Stomach smooth muscle (tissue), 2 donors: ENCODE results near the gene CALHM3.

Experiments used
- H3K27ac ChIP-seq: one replicate; pipeline ENCODE4 v1.7.0; 2013; ENCODE audit warnings: mild to moderate bottlenecking, low read length, inconsistent platforms
- H3K27me3 ChIP-seq, 2 donors: one replicate each; pipeline ENCODE4 v1.7.0; 2013; ENCODE audit warnings: low read length in 2 of 2; ENCODE audit not compliant: insufficient read depth in 2 of 2, control insufficient read depth in 1 of 2
- H3K36me3 ChIP-seq, 2 donors: one replicate each; pipeline ENCODE4 v1.7.0; 2013; ENCODE audit warnings: low read length in 2 of 2; ENCODE audit not compliant: control insufficient read depth in 2 of 2, insufficient read depth in 2 of 2
- H3K4me1 ChIP-seq: one replicate; pipeline ENCODE4 v1.7.0; 2013; ENCODE audit warnings: low read length; ENCODE audit not compliant: control insufficient read depth, insufficient read depth
- H3K4me3 ChIP-seq, 2 donors: one replicate each; pipeline ENCODE4 v1.7.0; 2013; ENCODE audit warnings: low read length in 2 of 2
- H3K9ac ChIP-seq, 2 donors: one replicate each; pipeline ENCODE4 v1.7.0; 2013; ENCODE audit warnings: low read length in 2 of 2, mild to moderate bottlenecking in 1 of 2
- H3K9me3 ChIP-seq, 2 donors: one replicate each; pipeline ENCODE4 v1.7.0; 2013; ENCODE audit warnings: low read length in 2 of 2; ENCODE audit not compliant: control insufficient read depth in 2 of 2
- donor health status: healthy.
- donor health status: Pancreatic carcinoma.

CALHM3 gene

DNA sequence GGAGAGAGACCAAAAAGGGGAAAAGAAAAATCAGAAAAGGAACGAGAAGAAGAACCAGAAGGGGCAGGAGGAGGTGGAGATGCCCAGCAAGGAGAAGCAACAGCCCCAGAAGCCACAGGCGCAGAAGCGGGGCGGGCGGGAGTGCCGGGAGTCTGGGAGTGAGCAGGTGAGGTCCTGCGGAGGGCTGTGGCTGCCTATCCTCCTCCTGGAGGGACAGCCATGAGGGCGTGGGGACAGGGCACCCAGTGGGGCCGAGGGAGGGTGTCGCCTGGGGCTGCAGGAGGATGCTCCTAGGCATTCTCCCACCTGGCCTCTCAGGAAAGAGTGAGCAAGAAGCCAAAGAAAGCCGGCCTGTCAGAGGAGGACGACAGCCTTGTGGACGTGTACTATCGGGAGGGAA, 38.6 kb downstream of the CALHM3 start:
- H3K36me3 ChIP-seq, result peaks cover 64 to 71% of the 10 kb centered on the region in 2 donors
- no peak overlapping the region for H3K9ac ChIP-seq
- H3K9me3 ChIP-seq, result no peaks in the 10 kb centered on the region
- no peaks in the 10 kb centered on the region for H3K27me3 ChIP-seq
- no peak overlapping the region for H3K27ac ChIP-seq
- no peak overlapping the region for H3K4me3 ChIP-seq
- peaks cover 9% of the 10 kb centered on the region for H3K4me1 ChIP-seq

- Histone ChIP-seq H3K4me1 (peaks cover 4% of the 10 kb centered on the region), H3K36me3 (peaks cover 61 to 66% of the 10 kb centered on the region in 2 donors), H3K27me3 (no peaks in the 10 kb centered on the region), H3K9me3 (no peaks in the 10 kb centered on the region), H3K27ac (no peak overlapping the region), H3K9ac (no peak overlapping the region), H3K4me3 (no peak overlapping the region)
These were observed 39.3 kb downstream of the CALHM3 start for GRCh38 chr10:103439776-103440175.

DNA sequence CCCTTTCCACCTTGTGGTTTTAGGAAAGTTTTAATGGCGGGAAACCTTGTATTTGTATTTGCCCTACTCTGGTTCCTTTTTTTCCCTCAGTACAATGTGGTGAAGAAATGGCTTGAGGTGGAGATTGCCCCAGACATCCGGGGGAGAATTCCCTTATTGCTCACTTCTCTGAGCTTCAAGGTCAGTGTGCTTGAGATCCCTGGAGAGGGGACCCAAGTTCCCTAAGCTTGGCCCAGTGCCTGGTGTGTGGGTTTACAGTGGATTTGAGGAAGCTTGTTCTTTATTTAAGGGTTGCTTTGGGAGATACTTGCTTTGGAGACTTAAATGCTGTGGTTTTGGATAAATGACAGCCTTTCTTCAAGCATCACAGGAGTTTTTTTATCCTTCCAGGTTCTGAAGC, 45.2 kb downstream of the CALHM3 start:
- Histone ChIP-seq H3K27me3 (no peaks in the 10 kb centered on the region), H3K27ac (no peak overlapping the region), H3K36me3 (peaks cover 38 to 41% of the 10 kb centered on the region in 2 donors), H3K4me1 (peaks cover 2% of the 10 kb centered on the region), H3K9ac (no peak overlapping the region), H3K9me3 (no peaks in the 10 kb centered on the region), H3K4me3 (no peak overlapping the region)

DNA sequence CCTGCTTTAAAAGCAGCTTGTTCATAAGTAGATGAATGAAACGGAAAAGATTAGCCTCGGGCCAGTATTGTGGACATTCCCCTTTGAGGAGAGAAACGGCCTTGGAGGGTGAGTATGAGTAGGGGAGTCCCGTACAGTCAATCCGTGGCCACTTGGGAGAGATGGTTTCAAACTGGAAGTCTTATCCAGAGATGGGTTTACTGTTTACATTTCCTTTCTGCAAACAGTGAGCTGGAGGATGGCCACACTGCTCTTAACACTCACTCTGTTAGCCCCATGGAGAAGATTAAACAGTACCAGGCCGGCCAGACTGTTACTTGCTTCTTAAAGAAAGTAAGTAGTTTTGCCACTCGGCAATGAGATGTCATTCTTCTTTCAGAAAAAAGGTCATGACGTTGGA, 47.1 kb downstream of the CALHM3 start:
- Histone ChIP-seq H3K9ac (peak overlapping the region in 1 of 2 donors; percentile 29), H3K36me3 (peaks cover 26 to 32% of the 10 kb centered on the region in 2 donors), H3K27ac (peak overlapping the region; percentile 31), H3K4me3 (peak overlapping the region in 1 of 2 donors; percentile 15), H3K9me3 (no peaks in the 10 kb centered on the region), H3K27me3 (no peaks in the 10 kb centered on the region), H3K4me1 (peaks cover 2% of the 10 kb centered on the region)

GRCh38 chr10:103429647-103430046, 49.4 kb downstream of the CALHM3 start:
- H3K27ac ChIP-seq, result no peak overlapping the region
- H3K9me3 ChIP-seq, result no peaks in the 10 kb centered on the region
- peaks cover 2% of the 10 kb centered on the region for H3K4me1 ChIP-seq
- no peaks in the 10 kb centered on the region for H3K27me3 ChIP-seq
- no peak overlapping the region for H3K4me3 ChIP-seq
- H3K9ac ChIP-seq, result no peak overlapping the region
- H3K36me3 ChIP-seq, result peaks cover 25 to 29% of the 10 kb centered on the region in 2 donors

DNA sequence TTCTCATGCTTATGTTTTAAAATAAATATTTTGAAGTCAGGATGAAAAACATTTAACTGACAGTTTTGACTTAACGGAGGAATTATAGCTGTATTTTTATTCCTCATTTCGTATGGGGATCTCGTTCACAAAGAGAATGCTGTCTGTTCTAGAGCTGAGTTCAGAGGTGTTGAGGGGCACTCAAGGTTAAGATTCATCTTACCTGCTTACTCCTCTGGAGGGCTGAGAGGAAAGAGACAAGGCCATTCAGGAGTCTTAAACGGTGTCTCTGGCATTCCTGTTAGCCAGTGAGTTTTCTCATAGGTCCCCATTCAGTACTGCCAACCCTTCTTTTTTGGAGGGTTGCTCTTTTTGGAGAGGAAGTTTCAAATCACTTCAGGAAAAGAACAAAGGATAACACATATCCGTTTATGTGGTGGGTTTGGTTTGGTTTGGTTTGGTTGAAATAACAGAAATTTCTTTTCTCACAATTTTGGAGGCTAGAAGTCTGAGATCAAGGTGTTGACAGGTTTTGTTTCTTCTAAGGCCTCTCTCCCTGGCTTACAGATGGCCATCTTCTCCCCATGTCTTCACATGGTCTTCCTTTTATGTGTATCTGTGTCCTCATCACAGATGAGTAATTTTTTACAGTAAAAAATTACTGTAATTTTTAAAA, 49.9 kb downstream of the CALHM3 start:
- no peaks in the 10 kb centered on the region for H3K27me3 ChIP-seq
- no peak overlapping the region for H3K4me3 ChIP-seq
- H3K9me3 ChIP-seq, result no peaks in the 10 kb centered on the region
- H3K9ac ChIP-seq, result no peak overlapping the region
- peaks cover 21 to 29% of the 10 kb centered on the region in 2 donors for H3K36me3 ChIP-seq
- H3K27ac ChIP-seq, result no peak overlapping the region
- H3K4me1 ChIP-seq, result peaks cover 2% of the 10 kb centered on the region

DNA sequence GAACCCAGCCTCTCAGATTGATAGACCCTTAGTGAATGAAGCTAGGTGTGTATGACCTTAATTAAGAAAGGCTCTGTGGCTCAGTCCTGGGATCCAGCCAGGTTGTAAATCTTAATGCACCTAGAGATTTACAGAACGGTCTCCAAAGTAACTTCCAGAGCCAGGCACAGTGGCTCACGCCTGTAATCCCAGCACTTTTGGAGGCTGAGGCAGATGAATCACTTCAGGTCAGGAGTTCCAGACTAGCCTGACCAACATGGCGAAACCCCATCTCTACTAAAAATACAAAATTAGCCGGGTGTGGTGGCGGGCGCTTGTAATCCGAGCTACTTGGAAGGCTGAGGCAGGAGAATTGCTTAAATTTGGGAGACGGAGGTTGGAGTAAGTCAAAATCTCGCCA, 51.2 kb downstream of the CALHM3 start:
- peaks cover 2% of the 10 kb centered on the region for H3K4me1 ChIP-seq
- H3K27ac ChIP-seq, result no peak overlapping the region
- H3K27me3 ChIP-seq, result no peaks in the 10 kb centered on the region
- no peak overlapping the region for H3K9ac ChIP-seq
- no peak overlapping the region for H3K4me3 ChIP-seq
- peaks cover 26 to 39% of the 10 kb centered on the region in 2 donors for H3K36me3 ChIP-seq
- H3K9me3 ChIP-seq, result no peaks in the 10 kb centered on the region

DNA sequence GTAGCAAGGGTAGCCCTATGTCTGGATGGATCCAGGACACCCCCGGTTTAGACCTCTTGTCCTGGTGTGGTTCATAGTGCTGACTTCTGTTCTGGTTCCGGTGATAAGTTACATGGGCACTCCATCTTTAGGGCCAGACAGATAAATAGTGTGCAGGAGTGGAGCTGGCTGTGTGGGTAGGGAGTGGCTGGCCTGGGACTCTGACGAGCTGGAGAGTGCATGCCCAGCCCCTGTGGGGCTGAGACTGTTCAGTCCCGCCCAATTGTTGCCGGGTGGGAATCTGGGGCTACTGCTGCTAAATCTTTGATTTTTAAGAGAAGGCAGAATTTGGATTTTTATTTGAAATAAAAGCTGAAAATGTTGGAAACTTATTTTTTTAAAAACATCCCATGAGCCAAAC, 55.3 kb downstream of the CALHM3 start:
- Histone ChIP-seq H3K4me1 (no peaks in the 10 kb centered on the region), H3K9me3 (no peaks in the 10 kb centered on the region), H3K27me3 (no peaks in the 10 kb centered on the region), H3K36me3 (peaks cover 40 to 62% of the 10 kb centered on the region in 2 donors), H3K27ac (no peak overlapping the region), H3K4me3 (no peak overlapping the region), H3K9ac (no peak overlapping the region)
